HepG2 (cell line): ENCODE results near the gene STN1. TPM values are rescaled to one million over a fixed set of nuclear protein-coding genes. Genes with fewer than 3 reads are reported as not detected.

Source experiments
- ARNT ChIP-seq: fragments of 450-650 bp; IDR thresholded peaks from 2 replicates; pipeline ENCODE4 v1.6.1; 2017
- CCAR2 ChIP-seq: fragments of 200-400 bp; formaldehyde crosslinking; optimal IDR thresholded peaks from 2 replicates; pipeline ENCODE3; 2018; ENCODE audit warnings: low read depth, mild to moderate bottlenecking, low read length, moderate library complexity
- GATA4 ChIP-seq: sonication (generic); IDR thresholded peaks from 2 replicates; pipeline ENCODE4 v1.6.1; 2016; ENCODE audit warnings: antibody characterized with exemption, low read depth, borderline replicate concordance
- HDAC2 ChIP-seq: sonication (generic); formaldehyde crosslinking; IDR thresholded peaks from 2 replicates; pipeline ENCODE4 v1.4.0; 2020; ENCODE audit warnings: missing genetic modification reagents
- HNF1A ChIP-seq, 2 experiments: sonication (generic) in 1 of 2; formaldehyde crosslinking in 1 of 2; IDR thresholded peaks; 2 replicates each; pipeline versions ENCODE4 v1.4.0 to v1.6.1; 2016 to 2020; ENCODE audit warnings: borderline replicate concordance in 1 of 2, low read depth in 1 of 2, mild to moderate bottlenecking in 1 of 2, missing genetic modification reagents in 1 of 2
- HOXA7 ChIP-seq: sonication (generic); formaldehyde crosslinking; IDR thresholded peaks from 2 replicates; pipeline ENCODE4 v1.8.1; 2022; ENCODE audit warnings: mild to moderate bottlenecking, missing genetic modification reagents, moderate library complexity
- NAIF1 ChIP-seq: sonication (generic); formaldehyde crosslinking; IDR thresholded peaks from 2 replicates; pipeline ENCODE4 v1.5.0; 2020; ENCODE audit warnings: mild to moderate bottlenecking, missing genetic modification reagents, borderline replicate concordance
- NFKBIZ ChIP-seq: IDR thresholded peaks from 2 replicates; pipeline ENCODE4 v1.6.1; 2018; ENCODE audit warnings: missing genetic modification reagents, missing compliant biosample characterization
- NR2F6 ChIP-seq, 2 experiments: IDR thresholded peaks; 2 replicates each; pipeline ENCODE4 v1.6.1; 2016; ENCODE audit warnings: antibody characterized with exemption in 1 of 2, mild to moderate bottlenecking in 1 of 2
- POLR2G ChIP-seq: fragments of 200-400 bp; formaldehyde crosslinking; IDR thresholded peaks from 2 replicates; pipeline ENCODE4 v1.6.1; 2018; ENCODE audit warnings: mild to moderate bottlenecking, low read depth, low read length, moderate library complexity
- RARA ChIP-seq: IDR thresholded peaks from 2 replicates; pipeline ENCODE4 v1.6.1; 2016; ENCODE audit warnings: missing genetic modification reagents, missing compliant biosample characterization
- SRSF4 ChIP-seq: fragments of 200-400 bp; formaldehyde crosslinking; IDR thresholded peaks from one replicate; pipeline ENCODE4 v1.6.1; 2018; ENCODE audit warnings: mild to moderate bottlenecking, low read depth, low read length, moderate library complexity; ENCODE audit not compliant: poor library complexity, severe bottlenecking
- ZBTB3 ChIP-seq: sonication (generic); formaldehyde crosslinking; IDR thresholded peaks from 2 replicates; pipeline ENCODE4 v1.4.0; 2020; ENCODE audit warnings: low read depth, mild to moderate bottlenecking, moderate library complexity, missing genetic modification reagents, borderline replicate concordance
- ZBTB34 ChIP-seq: sonication (generic); formaldehyde crosslinking; IDR thresholded peaks from 2 replicates; pipeline ENCODE4 v1.8.0; 2022; ENCODE audit warnings: mild to moderate bottlenecking, missing genetic modification reagents
- ZBTB46 ChIP-seq: sonication (generic); formaldehyde crosslinking; IDR thresholded peaks from 2 replicates; pipeline ENCODE4 v1.4.0; 2020; ENCODE audit warnings: mild to moderate bottlenecking, missing genetic modification reagents, borderline replicate concordance
- ZKSCAN8 ChIP-seq: IDR thresholded peaks from 2 replicates; pipeline ENCODE4 v1.6.1; 2016; ENCODE audit warnings: borderline replicate concordance, missing genetic modification reagents, missing compliant biosample characterization
- ZMYM4 ChIP-seq: sonication (generic); formaldehyde crosslinking; IDR thresholded peaks from 2 replicates; pipeline ENCODE4 v1.8.1; 2023; ENCODE audit warnings: mild to moderate bottlenecking, missing genetic modification reagents
- ZNF296 ChIP-seq: sonication (generic); formaldehyde crosslinking; conservative IDR thresholded peaks from 2 replicates; pipeline ENCODE4 v1.5.0; 2020; ENCODE audit warnings: mild to moderate bottlenecking, missing genetic modification reagents
- ZNF33A ChIP-seq: sonication (generic); formaldehyde crosslinking; IDR thresholded peaks from 2 replicates; pipeline ENCODE4 v1.5.1; 2020; ENCODE audit warnings: missing genetic modification reagents, mild to moderate bottlenecking, moderate library complexity, borderline replicate concordance
- polyA plus RNA-seq, 8 experiments: library from polyadenylated mRNA; depleted of rRNA in 3 of 8; stranded (reverse) in 7 of 8; unstranded in 1 of 8; fragments of >200 nt; fragmentation: Illumina TruSeq in 4 of 8; extraction: Trizol in 4 of 8; gene quantifications; 2 replicates each; pipeline versions ENCODE4 v1.2.1 to v1.2.3, GENCODE V29; 2011 to 2016; ENCODE audit warnings: low read depth in 4 of 8, missing spikeins in 1 of 8, mixed read lengths in 1 of 8; ENCODE audit not compliant: insufficient read depth in 1 of 8
- total RNA-seq, 5 experiments: library from RNA; depleted of rRNA; stranded (reverse); fragments of >200 nt; fragmentation: Illumina TruSeq; extraction: Trizol; gene quantifications; 2 replicates each; pipeline ENCODE4 v1.2.3, GENCODE V29; 2016; ENCODE audit warnings: low read depth in 1 of 5
- TF ChIP-seq, protein P1 (sequence below): sonication (generic); formaldehyde crosslinking; IDR thresholded peaks from 2 replicates; pipeline ENCODE4 v1.4.0; 2020; ENCODE audit warnings: missing genetic modification reagents

Gene STN1
- total and polyA plus RNA-seq, 2 of the 13 experiments (the other 11 are each of a cell fraction or from before 2014, with no cell fraction given), result 17.6 to 22.7 TPM

GRCh38 chr10:103854265-103854685 lies 63.7 kb downstream of the STN1 start (continued):
- TF ChIP-seq ZBTB46 (CRISPR knock-in tag), result no peak
- TF ChIP-seq HOXA7, result no peak
- no peak for TF ChIP-seq ZBTB34 (CRISPR knock-in tag)
- TF ChIP-seq RARA, result peak; percentile 96
- TF ChIP-seq NFKBIZ (CRISPR knock-in tag), result 0 out of 2 replicates have a peak, but pooled peaks have one; percentile 50
- no peak for TF ChIP-seq POLR2G
- TF ChIP-seq ZKSCAN8 (CRISPR knock-in tag), result no peak
- TF ChIP-seq, protein P1, sequence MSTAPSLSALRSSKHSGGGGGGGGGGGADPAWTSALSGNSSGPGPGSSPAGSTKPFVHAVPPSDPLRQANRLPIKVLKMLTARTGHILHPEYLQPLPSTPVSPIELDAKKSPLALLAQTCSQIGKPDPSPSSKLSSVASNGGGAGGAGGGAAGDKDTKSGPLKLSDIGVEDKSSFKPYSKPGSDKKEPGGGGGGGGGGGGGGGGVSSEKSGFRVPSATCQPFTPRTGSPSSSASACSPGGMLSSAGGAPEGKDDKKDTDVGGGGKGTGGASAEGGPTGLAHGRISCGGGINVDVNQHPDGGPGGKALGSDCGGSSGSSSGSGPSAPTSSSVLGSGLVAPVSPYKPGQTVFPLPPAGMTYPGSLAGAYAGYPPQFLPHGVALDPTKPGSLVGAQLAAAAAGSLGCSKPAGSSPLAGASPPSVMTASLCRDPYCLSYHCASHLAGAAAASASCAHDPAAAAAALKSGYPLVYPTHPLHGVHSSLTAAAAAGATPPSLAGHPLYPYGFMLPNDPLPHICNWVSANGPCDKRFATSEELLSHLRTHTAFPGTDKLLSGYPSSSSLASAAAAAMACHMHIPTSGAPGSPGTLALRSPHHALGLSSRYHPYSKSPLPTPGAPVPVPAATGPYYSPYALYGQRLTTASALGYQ, result peak; percentile 74; the same call in 1 of the 2 replicates
- TF ChIP-seq HNF1A (IDR thresholded peaks at IDR 0.05; ENCODE audit: low read depth), result 0 out of 2 replicates have a peak, but pooled peaks have one; percentile 20
- TF ChIP-seq HNF1A (CRISPR knock-in tag; IDR thresholded peaks at IDR 0.05; ENCODE audit: borderline replicate concordance), result 0 out of 2 replicates have a peak, but pooled peaks have one; percentile 7
- TF ChIP-seq NAIF1, result no peak
- TF ChIP-seq ZNF33A, result 0 out of 2 replicates have a peak, but pooled peaks have one; percentile 16
- TF ChIP-seq ZMYM4 (CRISPR knock-in tag), result 0 out of 2 replicates have a peak, but pooled peaks have one; percentile 17
- no peak for TF ChIP-seq SRSF4
- TF ChIP-seq ZBTB3 (CRISPR knock-in tag), result no peak
- peak; percentile 79; the same call in 1 of the 2 replicates for TF ChIP-seq GATA4
- peak; percentile 94 for TF ChIP-seq NR2F6 (IDR thresholded peaks at IDR 0.05)
- peak; percentile 95 for TF ChIP-seq NR2F6 (CRISPR knock-in tag; IDR thresholded peaks at IDR 0.05)
- TF ChIP-seq HDAC2, result peak; percentile 46
- no peak for TF ChIP-seq CCAR2
- TF ChIP-seq ZNF296 (CRISPR knock-in tag), result no peak
- no peak for TF ChIP-seq ARNT
